GM12878 (cell line): ENCODE results near the gene LRP2BP. TPM values are rescaled to one million over a fixed set of nuclear protein-coding genes. Genes with fewer than 3 reads are reported as not detected.
A peak's percentile ranks its signal among the peaks of the same experiment; 100 is the strongest.

Source experiments
- ATAC-seq: fragments of 200-7000 bp; cut with Tn5 transposase; 3 replicates; pipeline ENCODE4 v1.9.1; 2020; ENCODE audit warnings: mild to moderate bottlenecking, moderate library complexity
- BruUV-seq: library from RNA; stranded (reverse); fragments of 400-500 nt; replicated peaks from 2 replicates; lab custom pipeline; 2021; lab: Mats Ljungman, UMichigan
- CTCF ChIA-PET: fragments of 300-600 bp; sonication (Branson Sonifier 250); formaldehyde crosslinking; extraction: SDS; loops from one replicate; lab custom pipeline; 2021; ENCODE audit warnings: inconsistent platforms; lab: Yijun Ruan, JAX
- POLR2A ChIA-PET: fragments of 350-600 bp; formaldehyde crosslinking; extraction: SDS; loops from one replicate; lab custom pipeline; 2021; ENCODE audit warnings: inconsistent platforms; lab: Charles Lee
- RAD21 ChIA-PET: fragments of 300-600 bp; sonication (Branson Sonifier 250); formaldehyde crosslinking; loops from one replicate; lab custom pipeline; 2023; ENCODE audit warnings: antibody characterized with exemption; ENCODE audit not compliant: unreplicated experiment; lab: Charles Lee
- SMC1A ChIA-PET: fragments of 300-600 bp; sonication (Branson Sonifier 250); formaldehyde crosslinking; loops from one replicate; lab custom pipeline; 2023; ENCODE audit not compliant: unreplicated experiment, uncharacterized antibody; lab: Charles Lee
- DNase-seq: peaks from one replicate; pipeline ENCODE4 v3.0.0-alpha.2; 2011; ENCODE audit warnings: low read depth, low spot score
- FAIRE-seq: peaks from 3 replicates; lab custom pipeline; 2011; peaks lifted over from hg19 to GRCh38; lab: Jason Lieb, UNC
- H2AFZ ChIP-seq: 2 replicates; pipeline ENCODE4 v1.6.0; 2011; ENCODE audit warnings: low read depth, low read length, control low read depth; ENCODE audit not compliant: control insufficient read depth
- H3K27ac ChIP-seq: 2 replicates; pipeline ENCODE4 v1.5.1; 2011; ENCODE audit warnings: control low read depth; ENCODE audit not compliant: control insufficient read depth, insufficient read depth
- H3K27me3 ChIP-seq, 2 experiments: replicated peaks in 1 of 2; 2 replicates each; pipeline versions ENCODE4 v1.6.0 to v1.6.1; 2011; ENCODE audit warnings: low read length in 1 of 2; ENCODE audit not compliant: control insufficient read depth in 2 of 2, insufficient read depth in 2 of 2
- H3K36me3 ChIP-seq, 2 experiments: 2 replicates each; pipeline ENCODE4 v1.5.1; 2011; ENCODE audit warnings: low read length in 1 of 2; ENCODE audit not compliant: control insufficient read depth in 2 of 2, insufficient read depth in 2 of 2
- H3K4me1 ChIP-seq: 2 replicates; pipeline ENCODE4 v1.6.1; 2011; ENCODE audit warnings: mild to moderate bottlenecking, low read length, moderate library complexity, mixed read lengths; ENCODE audit not compliant: control insufficient read depth, insufficient read depth
- H3K4me2 ChIP-seq: 2 replicates; pipeline ENCODE4 v1.6.0; 2011; ENCODE audit warnings: control low read depth; ENCODE audit not compliant: control insufficient read depth, insufficient read depth
- H3K4me3 ChIP-seq: fragments of 200-600 bp; sonication (generic); 2 replicates; pipeline ENCODE4 v1.5.1; 2016
- H3K79me2 ChIP-seq: 2 replicates; pipeline ENCODE4 v1.6.0; 2011; ENCODE audit warnings: low read length; ENCODE audit not compliant: control insufficient read depth, insufficient read depth
- H3K9ac ChIP-seq: 2 replicates; pipeline ENCODE4 v1.8.0; 2011; ENCODE audit warnings: low read length, control low read depth, mixed read lengths; ENCODE audit not compliant: control insufficient read depth, insufficient read depth
- H3K9me3 ChIP-seq: replicated peaks from 3 replicates; pipeline ENCODE4 v1.5.1; 2011; ENCODE audit warnings: mild to moderate bottlenecking, low read length; ENCODE audit not compliant: control insufficient read depth, insufficient read depth
- H4K20me1 ChIP-seq: 2 replicates; pipeline ENCODE4 v1.6.0; 2011; ENCODE audit not compliant: control insufficient read depth, insufficient read depth
- BMI1 ChIP-seq: fragments of 450-650 bp; IDR thresholded peaks from 2 replicates; pipeline ENCODE4 v1.6.1; 2016; ENCODE audit warnings: mild to moderate bottlenecking, moderate library complexity, borderline replicate concordance
- CBX5 ChIP-seq: sonication (generic); IDR thresholded peaks from 2 replicates; pipeline ENCODE4 v1.6.1; 2016; ENCODE audit warnings: low read depth, moderate library complexity, mild to moderate bottlenecking, inconsistent platforms
- EGR1 ChIP-seq, 2 experiments: IDR thresholded peaks; 1 replicate in 1 of 2; 2 replicates in 1 of 2; pipeline ENCODE4 v1.6.1; 2011 to 2012; ENCODE audit warnings: low read depth in 2 of 2, low read length in 2 of 2, borderline replicate concordance in 1 of 2, mild to moderate bottlenecking in 1 of 2, moderate library complexity in 1 of 2
- ETV6 ChIP-seq, 2 experiments: fragments of 450-650 bp in 1 of 2; IDR thresholded peaks in 1 of 2; conservative IDR thresholded peaks in 1 of 2; 2 replicates each; pipeline ENCODE4 v1.6.1; 2014; ENCODE audit warnings: antibody characterized with exemption in 1 of 2, borderline replicate concordance in 1 of 2, low read depth in 1 of 2, mild to moderate bottlenecking in 1 of 2, moderate library complexity in 1 of 2
- IKZF1 ChIP-seq: fragments of 450-650 bp; conservative IDR thresholded peaks from 2 replicates; pipeline ENCODE4 v1.6.1; 2017; ENCODE audit warnings: antibody characterized with exemption, mild to moderate bottlenecking
- MEF2B ChIP-seq: fragments of 450-650 bp; IDR thresholded peaks from 2 replicates; pipeline ENCODE4 v1.6.1; 2018; ENCODE audit warnings: mild to moderate bottlenecking, moderate library complexity; ENCODE audit not compliant: partially characterized antibody, poor library complexity, severe bottlenecking
- NFIC ChIP-seq: IDR thresholded peaks from 2 replicates; pipeline ENCODE4 v1.6.1; 2012; ENCODE audit warnings: low read depth, mild to moderate bottlenecking, inconsistent platforms, low read length, moderate library complexity
- RAD21 ChIP-seq: IDR thresholded peaks from 2 replicates; pipeline ENCODE4 v1.6.1; 2011; ENCODE audit warnings: mild to moderate bottlenecking, low read depth, low read length, moderate library complexity; ENCODE audit not compliant: insufficient read depth
- SIX5 ChIP-seq: IDR thresholded peaks from 2 replicates; pipeline ENCODE4 v1.6.1; 2011; ENCODE audit warnings: mild to moderate bottlenecking, low read depth, low read length, moderate library complexity; ENCODE audit not compliant: severe bottlenecking
- SREBF1 ChIP-seq: IDR thresholded peaks from 2 replicates; pipeline ENCODE4 v1.6.1; 2012; ENCODE audit warnings: mild to moderate bottlenecking, low read length
- SRF ChIP-seq, 2 experiments: IDR thresholded peaks; 2 replicates each; pipeline ENCODE4 v1.6.1; 2011; ENCODE audit warnings: low read depth in 2 of 2, low read length in 2 of 2, mild to moderate bottlenecking in 1 of 2, moderate library complexity in 1 of 2
- TAF1 ChIP-seq: IDR thresholded peaks from 2 replicates; pipeline ENCODE4 v1.6.1; 2011; ENCODE audit warnings: mild to moderate bottlenecking, low read depth, low read length, borderline replicate concordance
- WGBS: methylation state at CpG from one replicate; pipeline ENCODE4 v1.1.6; 2016; ENCODE audit warnings: low lambda C conversion rate; ENCODE audit not compliant: insufficient replicate concordance, insufficient coverage; ENCODE audit errors: missing lambda C conversion rate; 5-methylcytosine and 5-hydroxymethylcytosine counted together
- in situ Hi-C: fragments of 300-500 bp; cut with MboI; formaldehyde crosslinking; loops from 9 replicates; pipeline ENCODE4 v1.14.3; 2018; ENCODE audit warnings: mixed read lengths
- intact Hi-C: fragments of 100-400 bp; cut with micrococcal nuclease; formaldehyde crosslinking; loops from one replicate; pipeline ENCODE4 v1.14.2; 2022; ENCODE audit not compliant: unreplicated experiment
- polyA plus RNA-seq, 11 experiments: library from polyadenylated mRNA; depleted of rRNA in 4 of 11; unstranded in 6 of 11; stranded (reverse) in 5 of 11; fragments of >200 nt; fragmentation: Nextera tagmentation in 4 of 11; fragmentation: Illumina TruSeq in 1 of 11; extraction: Ambion mirVana in 4 of 11; extraction: Trizol in 1 of 11; gene quantifications; 1 replicate in 1 of 11; 2 replicates in 10 of 11; pipeline versions ENCODE4 v1.2.1 to v1.2.3, GENCODE V29; 2011 to 2016; ENCODE audit warnings: inconsistent platforms in 2 of 11, missing spikeins in 2 of 11, low read depth in 1 of 11
- total RNA-seq, 4 experiments: library from RNA; depleted of rRNA in 3 of 4; stranded (reverse); fragments of >200 nt in 3 of 4; fragmentation: Illumina TruSeq in 1 of 4; extraction: Trizol in 1 of 4; gene quantifications; 2 replicates each; pipeline versions ENCODE4 v1.2.1 to v1.2.3, GENCODE V29; 2013 to 2021
- TF ChIP-seq, protein P1 (sequence below): IDR thresholded peaks from 2 replicates; pipeline ENCODE4 v1.6.1; 2011; ENCODE audit warnings: borderline replicate concordance, low read depth, mild to moderate bottlenecking, moderate library complexity, low read length; ENCODE audit not compliant: insufficient read depth, poor library complexity, severe bottlenecking
- TF ChIP-seq, protein P2 (sequence below): fragments of 450-650 bp; IDR thresholded peaks from 2 replicates; pipeline ENCODE4 v1.6.1; 2017; ENCODE audit warnings: mild to moderate bottlenecking
- TF ChIP-seq, protein P3 (sequence below): fragments of 450-650 bp; IDR thresholded peaks from 2 replicates; pipeline ENCODE4 v1.6.1; 2017; ENCODE audit warnings: borderline replicate concordance

LRP2BP gene
- total and polyA plus RNA-seq, 10 of the 15 experiments (the other 5 are each of a cell fraction or from before 2014, with no cell fraction given), result 0.27 to 5.2 (median 1.0) TPM

DNA sequence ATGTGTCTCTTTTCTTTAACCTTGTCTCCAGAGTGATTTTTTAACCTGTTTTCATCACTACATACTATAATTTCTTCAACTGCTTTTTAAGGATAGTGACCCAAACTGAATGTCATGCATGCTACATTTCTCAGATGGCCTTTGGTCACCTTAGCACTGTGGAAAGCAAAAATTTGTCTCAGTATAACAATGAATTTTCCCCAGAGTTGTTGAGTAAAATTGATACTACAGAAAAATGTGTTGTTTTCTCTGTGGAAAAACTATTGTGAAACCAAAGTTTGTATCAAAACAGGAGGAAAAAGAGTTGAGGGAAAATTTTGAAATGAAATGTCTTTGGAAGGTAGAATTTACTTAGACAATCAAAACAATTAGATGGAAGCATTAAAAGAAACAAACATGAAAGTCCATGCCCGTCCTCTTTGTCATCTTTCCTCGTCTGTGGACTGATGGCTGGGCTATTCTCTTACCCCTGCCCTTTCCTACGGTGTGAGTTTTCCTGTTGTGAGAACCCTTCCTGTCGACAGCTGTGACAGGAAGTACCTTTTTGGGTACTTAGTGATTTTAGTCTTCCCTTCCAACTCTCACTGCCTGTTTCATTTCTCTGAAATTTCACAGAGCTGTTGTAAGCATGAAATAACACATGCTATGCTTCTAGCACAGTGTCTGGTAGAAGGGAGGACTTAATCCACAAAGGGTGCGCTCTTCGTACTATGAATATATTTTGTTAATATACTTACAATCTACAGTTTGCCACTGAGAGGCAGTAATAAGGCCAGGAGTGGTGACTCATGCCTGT lies 50.8 kb downstream of the LRP2BP start:
- in situ Hi-C loops (no loop called here), intact Hi-C loops (loop anchor here (1.0 kb wide), 1 partner anchor 38 kb away; no protein-coding TSS in a partner anchor)
- Histone ChIP-seq H3K27me3 (no peaks in the 10 kb centered on the region), H3K9me3 (no peaks in the 10 kb centered on the region; the same call in 2 of the 3 replicates), H3K27ac (peak overlapping the region; percentile 97), H2AFZ (no peak overlapping the region; the same call in 1 of the 2 replicates), H3K4me2 (peak overlapping the region; percentile 56), H3K79me2 (peaks cover 12% of the 10 kb centered on the region), H3K4me1 (peaks cover 59% of the 10 kb centered on the region), H3K4me3 (no peak overlapping the region), H3K36me3 (peaks cover 8 to 58% of the 10 kb centered on the region in 2 experiments), H4K20me1 (no peaks in the 10 kb centered on the region), H3K9ac (peak overlapping the region; percentile 72)
- no peak for FAIRE-seq
- peak; percentile 77 for DNase-seq
- CTCF ChIA-PET, result interaction anchor here (0.9 to 2.8 kb wide), 6 partner anchors 10 to 133 kb away, joined by 3 to 15 read pairs (median 4); no protein-coding TSS in a partner anchor
- SMC1A ChIA-PET, result interaction anchor here (0.7 to 2.4 kb wide), 8 partner anchors 9 to 1071 kb away, joined by 3 to 37 read pairs (median 5); no protein-coding TSS in a partner anchor
- RAD21 ChIA-PET, result interaction anchor here (0.7 to 2.5 kb wide), 6 partner anchors 12 to 136 kb away, joined by 3 to 25 read pairs (median 4); no protein-coding TSS in a partner anchor
- TSS peak; percentile 9 for BruUV-seq
- POLR2A ChIA-PET, result interaction anchor here (0.5 to 8.8 kb wide), 6 partner anchors 18 to 135 kb away, joined by 3 to 91 read pairs (median 4); partner anchors contain the start of genes ANKRD37 and LRP2BP
- 0% methylated on average over 6 of the region's 6 CpGs for WGBS
- ATAC-seq, result peak; percentile 70
- TF ChIP-seq NFIC, result peak; percentile 84
- TF ChIP-seq SIX5, result no peak
- peak; percentile 73 to 93 for TF ChIP-seq SRF (IDR thresholded peaks at IDR 0.05; ENCODE audit: low read depth in 2 of 2, low read length in 2 of 2)
- TF ChIP-seq, protein P1, sequence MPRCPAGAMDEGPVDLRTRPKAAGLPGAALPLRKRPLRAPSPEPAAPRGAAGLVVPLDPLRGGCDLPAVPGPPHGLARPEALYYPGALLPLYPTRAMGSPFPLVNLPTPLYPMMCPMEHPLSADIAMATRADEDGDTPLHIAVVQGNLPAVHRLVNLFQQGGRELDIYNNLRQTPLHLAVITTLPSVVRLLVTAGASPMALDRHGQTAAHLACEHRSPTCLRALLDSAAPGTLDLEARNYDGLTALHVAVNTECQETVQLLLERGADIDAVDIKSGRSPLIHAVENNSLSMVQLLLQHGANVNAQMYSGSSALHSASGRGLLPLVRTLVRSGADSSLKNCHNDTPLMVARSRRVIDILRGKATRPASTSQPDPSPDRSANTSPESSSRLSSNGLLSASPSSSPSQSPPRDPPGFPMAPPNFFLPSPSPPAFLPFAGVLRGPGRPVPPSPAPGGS, result peak; percentile 92
- no peak for TF ChIP-seq SREBF1
- TF ChIP-seq, protein P2, sequence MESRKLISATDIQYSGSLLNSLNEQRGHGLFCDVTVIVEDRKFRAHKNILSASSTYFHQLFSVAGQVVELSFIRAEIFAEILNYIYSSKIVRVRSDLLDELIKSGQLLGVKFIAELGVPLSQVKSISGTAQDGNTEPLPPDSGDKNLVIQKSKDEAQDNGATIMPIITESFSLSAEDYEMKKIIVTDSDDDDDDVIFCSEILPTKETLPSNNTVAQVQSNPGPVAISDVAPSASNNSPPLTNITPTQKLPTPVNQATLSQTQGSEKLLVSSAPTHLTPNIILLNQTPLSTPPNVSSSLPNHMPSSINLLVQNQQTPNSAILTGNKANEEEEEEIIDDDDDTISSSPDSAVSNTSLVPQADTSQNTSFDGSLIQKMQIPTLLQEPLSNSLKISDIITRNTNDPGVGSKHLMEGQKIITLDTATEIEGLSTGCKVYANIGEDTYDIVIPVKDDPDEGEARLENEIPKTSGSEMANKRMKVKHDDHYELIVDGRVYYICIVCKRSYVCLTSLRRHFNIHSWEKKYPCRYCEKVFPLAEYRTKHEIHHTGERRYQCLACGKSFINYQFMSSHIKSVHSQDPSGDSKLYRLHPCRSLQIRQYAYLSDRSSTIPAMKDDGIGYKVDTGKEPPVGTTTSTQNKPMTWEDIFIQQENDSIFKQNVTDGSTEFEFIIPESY, result no peak
- TF ChIP-seq CBX5, result 0 out of 2 replicates have a peak, but pooled peaks have one; percentile 64
- TF ChIP-seq EGR1 (IDR thresholded peaks at IDR 0.05; ENCODE audit: borderline replicate concordance in 1 of 2, low read depth in 2 of 2, low read length in 2 of 2), result 0 out of 3 replicates have a peak, but pooled peaks of 1 of the 2 experiments have one; percentile 15
- peak; percentile 59 for TF ChIP-seq MEF2B
- TF ChIP-seq TAF1, result peak; percentile 54; the same call in 1 of the 2 replicates
- peak in 1 of 2 experiments; percentile 97; a peak in 2 of 4 replicates for TF ChIP-seq ETV6 (conservative IDR thresholded peaks at IDR 0.05 in 1 of 2, IDR thresholded peaks at IDR 0.05 in 1 of 2; ENCODE audit: borderline replicate concordance in 1 of 2, low read depth in 1 of 2)
- no peak for TF ChIP-seq BMI1
- TF ChIP-seq RAD21, result peak; percentile 30; the same call in 1 of the 2 replicates
- TF ChIP-seq, protein P3, sequence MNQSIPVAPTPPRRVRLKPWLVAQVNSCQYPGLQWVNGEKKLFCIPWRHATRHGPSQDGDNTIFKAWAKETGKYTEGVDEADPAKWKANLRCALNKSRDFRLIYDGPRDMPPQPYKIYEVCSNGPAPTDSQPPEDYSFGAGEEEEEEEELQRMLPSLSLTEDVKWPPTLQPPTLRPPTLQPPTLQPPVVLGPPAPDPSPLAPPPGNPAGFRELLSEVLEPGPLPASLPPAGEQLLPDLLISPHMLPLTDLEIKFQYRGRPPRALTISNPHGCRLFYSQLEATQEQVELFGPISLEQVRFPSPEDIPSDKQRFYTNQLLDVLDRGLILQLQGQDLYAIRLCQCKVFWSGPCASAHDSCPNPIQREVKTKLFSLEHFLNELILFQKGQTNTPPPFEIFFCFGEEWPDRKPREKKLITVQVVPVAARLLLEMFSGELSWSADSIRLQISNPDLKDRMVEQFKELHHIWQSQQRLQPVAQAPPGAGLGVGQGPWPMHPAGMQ, result no peak
- TF ChIP-seq IKZF1, result peak; percentile 47
